ENCODE measurements around the gene ATOSB.

Gene ATOSB

DNA sequence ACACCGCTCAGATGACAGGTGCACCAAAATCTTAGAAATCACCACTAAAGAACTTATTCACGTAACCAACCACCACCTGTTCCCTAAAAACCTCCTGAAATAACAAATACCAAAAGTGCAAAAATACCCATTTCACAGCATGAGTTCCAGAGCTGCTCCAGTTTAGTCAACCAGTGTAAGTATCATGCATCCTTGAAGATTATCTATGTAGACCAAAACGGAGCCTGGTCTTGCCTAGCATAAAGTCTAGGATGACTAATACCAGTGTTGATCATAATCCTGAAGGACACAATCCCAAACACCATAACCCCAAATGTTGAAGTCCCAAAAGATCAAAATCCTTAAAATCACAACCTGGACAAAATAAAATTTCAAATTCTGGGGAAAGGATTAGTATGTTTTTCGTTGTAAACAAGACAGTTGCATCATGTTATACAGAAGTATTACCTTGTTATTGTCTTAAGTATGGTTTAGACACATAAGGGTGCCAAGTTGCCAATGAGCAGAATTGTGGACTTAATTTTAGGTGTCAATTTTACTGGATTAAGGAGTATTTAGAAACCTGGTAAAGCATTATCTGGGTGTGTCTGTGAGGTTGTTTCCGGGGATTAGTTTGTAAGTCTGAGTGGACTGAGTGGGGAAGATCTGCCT, 61.4 kb downstream of the ATOSB start:
- no peak for DNase-seq (ENCODE audit: low read depth)
